Daoy (cell line): Measurements from ENCODE around the gene IMMP2L. TPM values are rescaled to one million over a fixed set of nuclear protein-coding genes. Genes with fewer than 3 reads are reported as not detected.

ENCODE experiments used
- DNase-seq: peaks from one replicate; pipeline ENCODE4 v3.0.0-alpha.2; 2015; ENCODE audit warnings: low read depth
- total RNA-seq: library from RNA; depleted of rRNA; stranded (reverse); fragments of >200 nt; shearing (Covaris generic); gene quantifications from 2 replicates; pipeline ENCODE4 v1.2.3, GENCODE V29; 2014

The IMMP2L gene
- total RNA-seq, 1 experiment from 2014 or later = 17.7 TPM

DNA sequence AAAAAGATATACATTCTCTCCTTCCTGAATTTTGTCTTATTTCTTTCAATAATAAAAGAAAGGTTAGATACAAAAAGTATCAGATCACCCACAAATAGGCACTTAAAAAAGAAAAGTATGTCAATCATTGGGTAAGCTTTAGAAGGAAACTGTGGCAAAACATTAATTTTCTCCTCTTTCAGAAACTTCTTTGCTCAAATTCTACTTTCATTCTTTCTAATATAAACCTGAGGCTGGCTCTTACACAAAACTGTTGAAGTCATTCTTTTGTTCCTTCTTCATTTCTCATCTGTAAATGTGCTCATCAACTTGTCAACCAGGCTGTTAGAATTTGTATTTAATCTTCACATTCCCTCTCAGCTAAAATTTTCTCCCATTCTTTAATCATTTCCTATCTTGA, 346.7 kb downstream of the IMMP2L start:
- DNase-seq = no peak

DNA sequence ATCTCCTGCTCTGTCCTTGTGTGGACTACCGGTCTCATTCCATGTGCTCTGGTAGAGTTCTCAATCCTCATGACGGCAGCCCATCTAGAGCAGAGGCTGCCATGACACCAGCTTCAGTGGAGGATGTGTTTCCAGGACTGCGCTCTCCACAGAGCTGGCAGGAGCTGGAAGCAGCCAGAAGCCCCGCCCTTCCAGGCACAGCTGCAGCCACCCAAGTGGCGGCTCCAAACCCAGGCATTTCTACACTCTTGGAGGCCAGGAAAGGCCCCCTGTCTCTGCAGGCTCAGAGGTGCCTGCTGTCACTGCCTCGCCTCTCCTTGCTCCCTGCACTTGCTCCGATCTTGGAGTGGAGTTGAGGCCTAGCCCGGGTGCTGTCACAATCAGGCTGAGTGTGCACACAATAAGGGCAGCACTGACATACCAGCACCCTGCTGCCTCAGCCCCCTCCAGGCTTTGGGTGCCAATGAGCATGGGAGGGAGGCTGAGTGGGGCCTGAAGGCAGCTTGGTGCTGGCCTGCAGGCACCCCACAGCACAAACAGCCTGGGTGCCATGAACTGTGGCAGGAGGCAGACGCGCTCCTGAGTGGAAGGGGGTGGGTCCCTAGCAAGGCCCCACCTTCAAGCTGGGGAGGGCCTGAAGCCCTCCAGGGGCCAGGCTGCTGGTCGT, 349.3 kb downstream of the IMMP2L start:
- no peak for DNase-seq

DNA sequence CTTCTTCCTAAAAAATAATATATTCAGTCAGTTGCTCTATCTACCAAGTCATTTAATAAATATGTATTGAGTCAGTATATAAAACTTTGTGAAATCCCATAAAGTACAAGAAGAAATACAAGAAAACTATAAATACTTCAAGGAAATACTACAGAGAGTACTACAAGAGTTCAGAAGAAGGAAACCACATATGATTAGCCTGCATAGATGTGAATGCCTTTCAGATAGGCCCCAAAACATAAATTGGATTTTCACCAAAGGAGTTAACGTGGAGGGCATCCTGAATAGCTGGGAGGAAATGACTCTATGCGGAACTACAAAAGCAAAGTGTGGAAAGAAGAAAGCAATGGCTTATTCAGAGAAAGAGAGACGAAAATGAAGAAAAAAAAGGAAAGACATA, 351.3 kb downstream of the IMMP2L start:
- DNase-seq = no peak

DNA sequence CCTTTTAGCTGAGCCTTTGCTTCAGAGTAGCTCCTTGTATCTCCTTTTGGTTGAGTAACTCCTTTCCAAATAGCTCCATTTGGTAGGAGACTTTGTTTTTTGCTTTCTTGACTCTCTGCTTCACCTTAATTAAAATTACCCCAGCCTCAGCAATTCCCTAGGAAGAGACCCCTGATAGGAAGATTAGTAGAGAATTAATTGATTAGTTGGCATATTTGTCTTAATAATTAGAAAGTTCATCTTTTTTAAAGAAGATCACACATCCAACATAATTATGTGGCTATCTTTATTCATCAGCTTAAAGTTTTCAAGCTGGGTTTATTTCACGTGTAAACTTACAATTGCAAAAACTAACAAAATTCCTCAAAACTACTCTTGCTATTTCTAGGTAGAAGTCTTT, 352.2 kb downstream of the IMMP2L start:
- no peak for DNase-seq

DNA sequence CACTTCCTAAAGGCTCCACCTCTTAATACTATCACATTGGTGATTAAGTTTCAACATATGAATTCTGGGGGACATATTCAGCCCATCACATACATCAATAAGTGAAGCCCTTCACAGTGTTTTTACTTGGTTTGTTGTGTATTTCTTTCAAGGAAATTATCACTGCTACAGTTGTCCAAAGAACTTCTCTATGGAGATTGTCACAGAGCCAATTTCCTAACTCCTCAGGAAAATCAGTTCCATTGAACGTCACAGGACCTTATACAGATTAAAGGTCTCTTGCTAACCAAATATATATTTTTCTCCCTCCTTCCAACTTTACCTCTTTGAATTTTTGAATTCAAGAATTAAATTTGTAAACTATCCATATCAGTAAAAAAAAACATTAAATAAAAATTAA, 357.0 kb downstream of the IMMP2L start:
- DNase-seq = no peak

DNA sequence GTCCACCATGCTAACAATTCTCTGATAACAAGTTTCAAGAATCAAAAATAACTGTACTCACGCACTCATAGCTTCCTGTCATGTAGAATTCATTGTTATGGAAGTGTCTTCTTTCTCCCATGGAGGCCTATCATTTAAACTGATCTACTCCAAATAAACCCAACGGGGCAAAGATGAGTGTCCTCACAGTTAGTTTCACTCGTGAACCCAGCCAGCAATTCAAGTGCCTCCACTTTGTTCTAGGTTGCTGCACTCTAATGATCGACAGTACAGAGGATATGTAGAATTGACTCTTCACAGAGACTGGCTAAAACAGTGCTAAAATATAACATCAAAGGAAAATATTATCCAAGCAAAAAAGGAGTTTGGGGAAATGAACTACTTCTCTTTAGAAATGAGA, 360.0 kb downstream of the IMMP2L start:
- no peak for DNase-seq

DNA sequence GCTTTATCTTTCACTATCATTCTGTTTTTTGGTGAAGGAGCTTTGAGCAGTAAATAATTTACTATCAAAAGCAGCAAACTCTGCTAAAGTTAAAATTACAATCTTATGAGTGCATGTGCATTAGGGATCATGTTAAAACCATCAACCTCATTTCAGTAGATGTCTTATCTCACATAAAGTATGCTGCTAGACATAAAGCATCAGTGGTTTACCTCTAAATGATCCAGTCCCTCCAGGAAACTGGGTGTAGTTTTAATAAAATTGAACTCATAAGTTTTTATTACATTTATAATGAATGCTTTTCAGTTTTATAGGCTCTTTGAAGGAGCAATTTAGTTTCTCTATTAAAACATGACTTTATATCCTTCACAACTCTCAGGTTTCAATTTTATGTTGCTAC, 362.6 kb downstream of the IMMP2L start:
- DNase-seq = no peak

DNA sequence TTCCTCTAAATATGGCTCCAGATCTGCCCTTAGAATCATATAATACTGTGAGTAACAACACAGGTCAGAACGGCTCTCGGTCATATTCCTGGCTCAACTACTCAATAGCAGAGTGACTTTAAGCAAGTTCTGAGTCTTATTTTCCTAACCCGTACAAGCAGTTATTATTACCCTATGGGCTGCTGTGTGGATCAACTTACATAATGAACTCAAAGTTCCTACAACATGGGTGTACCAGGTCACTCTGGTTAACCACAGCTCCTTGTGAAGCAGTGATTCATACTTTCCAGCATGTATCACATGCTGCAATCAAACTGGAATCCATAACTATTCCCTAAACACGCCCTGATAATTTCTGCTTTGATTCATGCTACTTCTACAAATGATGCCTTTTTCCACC, 364.0 kb downstream of the IMMP2L start:
- DNase-seq = peak; percentile 97

DNA sequence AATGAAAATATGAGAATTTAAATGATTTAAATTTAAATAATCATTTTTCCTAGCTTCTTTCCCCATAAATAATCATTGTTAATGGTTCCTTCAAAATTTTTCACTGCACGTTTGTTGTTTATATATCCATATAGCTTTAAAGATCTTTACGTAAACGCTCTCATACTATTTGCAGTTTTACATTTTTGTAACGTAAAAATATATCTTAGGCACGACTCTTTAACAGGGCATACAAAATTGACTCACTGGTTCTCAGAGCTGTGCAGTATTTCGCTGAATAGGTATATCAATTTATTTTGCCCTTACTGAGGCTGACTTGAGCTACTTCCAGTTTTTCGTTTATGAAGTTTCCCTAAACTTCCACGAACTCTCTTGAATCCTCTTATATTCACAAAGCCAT, 365.6 kb downstream of the IMMP2L start:
- DNase-seq = no peak

DNA sequence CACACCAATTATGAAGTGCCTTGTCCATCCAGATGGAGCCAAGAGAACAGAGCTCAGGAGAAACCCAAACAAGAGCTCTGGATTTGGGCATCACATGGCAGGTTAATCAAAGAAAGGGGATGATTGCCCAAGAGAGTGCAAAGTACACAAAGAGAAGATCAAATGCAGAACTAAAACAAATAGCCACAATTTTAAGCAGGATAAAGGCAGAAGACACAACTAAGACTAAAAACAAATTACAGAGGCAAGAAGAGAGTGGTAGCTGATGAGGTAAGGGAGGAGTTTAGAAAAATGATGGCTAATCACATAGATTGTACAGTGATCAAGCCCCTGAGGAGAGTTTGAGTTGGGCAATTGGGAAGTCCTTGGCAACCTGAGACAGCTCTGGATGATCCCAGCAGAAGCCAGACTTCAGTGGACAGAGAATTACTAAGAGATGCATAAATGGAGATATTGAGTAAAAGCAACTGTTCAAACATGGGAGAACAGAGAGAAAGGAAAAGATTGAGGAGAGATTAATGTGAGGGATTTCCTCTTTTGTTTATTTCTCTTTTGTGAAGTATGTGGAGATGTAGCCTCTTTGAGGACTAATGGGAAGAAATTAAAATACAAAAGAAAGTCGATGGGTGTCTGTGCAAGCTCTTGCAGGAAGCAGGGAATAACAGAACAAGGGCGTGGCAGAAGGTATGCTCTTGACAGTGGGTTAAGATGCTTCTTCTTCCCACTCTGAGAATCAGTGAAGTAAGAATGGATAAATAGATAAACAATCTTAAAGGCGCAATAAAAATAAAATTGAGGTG, 369.5 kb downstream of the IMMP2L start:
- DNase-seq = no peak

DNA sequence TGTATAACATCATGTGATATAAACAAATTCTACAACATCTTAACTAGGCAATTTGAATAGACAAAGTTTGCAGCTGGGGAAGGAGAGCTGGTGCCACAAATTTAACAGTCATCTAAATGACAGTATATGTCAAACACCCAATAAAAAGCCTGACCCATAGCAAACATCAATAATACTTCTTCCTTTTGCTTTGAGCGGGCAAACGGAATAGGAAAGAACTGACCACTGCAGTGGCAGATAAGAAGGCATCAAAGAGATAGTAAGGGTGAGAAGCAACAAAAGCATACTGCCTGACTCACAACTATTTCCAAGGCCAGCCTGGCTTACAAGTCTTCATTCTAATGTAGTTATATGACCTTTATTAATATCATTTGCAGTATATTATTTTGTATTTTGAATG, 371.5 kb downstream of the IMMP2L start:
- DNase-seq = no peak

DNA sequence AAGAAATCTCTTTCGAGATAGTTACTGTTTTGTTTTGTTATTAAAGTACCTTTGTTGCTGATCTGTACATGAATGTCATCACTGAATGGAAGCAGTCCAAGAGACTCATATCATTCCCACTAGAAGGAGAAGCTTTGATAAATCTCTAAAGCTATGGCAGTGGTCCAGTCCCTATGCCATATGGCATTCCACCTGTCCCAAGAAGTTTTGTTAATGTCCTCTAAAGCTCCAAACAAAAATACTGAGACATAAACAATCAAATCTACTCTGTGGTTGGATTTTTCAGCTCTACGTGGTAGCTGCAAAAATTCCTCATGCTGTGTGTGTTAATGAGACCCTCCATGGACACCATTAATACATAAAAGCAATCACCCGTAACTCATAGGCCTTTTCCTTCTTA, 377.3 kb downstream of the IMMP2L start:
- DNase-seq = no peak

DNA sequence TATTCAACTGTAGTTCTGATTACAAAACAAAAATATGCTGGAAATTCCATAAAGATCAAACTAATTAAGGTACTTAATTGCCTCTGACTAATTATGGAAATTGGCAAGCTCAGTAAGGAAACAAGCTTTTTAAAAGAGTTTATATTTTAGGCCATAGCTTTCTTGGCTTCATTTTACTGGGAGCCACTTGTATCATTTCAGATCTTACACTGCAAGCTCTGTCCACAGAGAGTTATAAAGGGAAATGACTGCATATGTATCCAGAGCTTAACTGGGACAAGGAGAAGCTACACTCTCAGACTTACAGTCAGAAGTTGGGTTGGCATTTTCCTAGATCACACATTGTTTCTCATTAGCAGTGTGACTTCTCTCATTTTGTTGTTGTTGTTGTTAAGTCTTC, 379.0 kb downstream of the IMMP2L start:
- DNase-seq = no peak

DNA sequence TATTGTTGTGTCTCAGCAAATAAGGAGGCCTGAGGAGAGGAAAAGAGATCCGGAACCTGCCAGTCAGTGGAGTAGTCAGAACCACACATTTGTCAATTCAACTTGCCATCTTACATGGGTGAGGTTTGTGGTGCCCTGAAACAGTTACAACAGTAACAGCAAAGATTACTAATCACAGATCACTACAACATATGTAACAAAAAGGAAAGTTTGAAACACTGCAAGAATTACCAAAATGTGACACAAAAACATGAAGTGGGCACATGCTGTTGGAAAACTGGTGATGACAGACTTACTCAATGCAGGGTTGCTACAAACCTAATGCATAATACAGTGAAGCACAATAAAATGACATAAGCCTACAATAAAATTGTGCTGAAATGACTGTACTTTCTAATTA, 382.0 kb downstream of the IMMP2L start:
- no peak for DNase-seq

DNA sequence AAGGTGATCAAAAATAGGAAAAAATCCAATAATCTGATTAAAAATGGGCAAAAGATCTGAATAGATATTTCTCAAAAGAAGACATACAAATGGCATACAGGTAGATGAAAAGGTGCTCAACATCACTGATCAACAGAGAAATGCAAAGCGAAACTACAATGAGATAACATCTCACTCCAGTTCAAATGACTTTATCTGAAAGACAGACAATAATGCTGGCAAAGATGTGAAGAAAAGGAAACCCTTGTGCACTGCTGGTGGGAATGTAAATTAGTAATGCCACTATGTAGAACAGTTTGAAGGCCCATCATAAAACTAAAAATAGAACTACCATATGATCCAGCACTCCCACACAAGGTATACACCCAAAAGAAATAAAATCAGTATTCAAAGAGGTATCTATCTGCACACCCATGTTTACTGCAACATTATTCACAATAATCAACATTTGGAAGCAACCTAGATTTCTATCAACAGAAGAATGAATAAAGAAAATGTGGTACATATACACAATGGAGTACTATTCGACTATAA, 386.3 kb downstream of the IMMP2L start:
- no peak for DNase-seq

DNA sequence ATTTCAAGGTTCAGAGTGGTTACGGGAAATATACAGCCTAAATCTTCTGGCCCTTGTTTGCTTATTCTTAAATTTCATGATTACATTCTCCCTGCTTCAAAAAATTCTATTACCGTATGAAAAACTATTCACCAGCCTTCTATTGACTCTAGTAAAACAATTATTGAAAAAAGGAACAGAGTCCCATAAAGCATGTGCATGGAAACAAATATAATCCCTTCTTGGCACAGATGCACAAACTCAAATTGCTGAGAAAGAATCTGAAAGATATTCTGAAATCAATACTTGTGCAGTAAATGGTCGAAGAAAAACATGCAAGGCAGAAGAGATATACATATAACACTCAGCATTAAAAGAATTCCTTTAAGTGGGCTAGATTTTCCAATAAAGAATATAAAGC, 387.8 kb downstream of the IMMP2L start:
- no peak for DNase-seq

DNA sequence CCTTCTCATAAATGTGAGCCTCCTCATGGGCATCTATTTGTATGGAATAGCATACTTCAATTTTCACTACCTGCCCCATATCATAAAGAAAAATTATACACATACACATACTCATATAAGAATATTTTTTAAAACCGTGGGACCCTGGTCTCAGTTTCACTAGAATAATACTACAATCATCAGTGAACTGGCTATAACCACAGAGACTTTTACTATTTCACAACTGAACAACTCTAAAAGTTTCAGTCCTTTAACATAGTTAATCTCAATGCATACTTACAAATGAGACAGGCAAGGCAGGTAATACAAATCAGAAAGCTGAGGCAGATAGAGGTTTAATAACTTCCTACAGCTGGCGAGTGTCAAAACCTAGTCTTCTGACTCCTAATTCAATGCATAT, 388.3 kb downstream of the IMMP2L start:
- no peak for DNase-seq

DNA sequence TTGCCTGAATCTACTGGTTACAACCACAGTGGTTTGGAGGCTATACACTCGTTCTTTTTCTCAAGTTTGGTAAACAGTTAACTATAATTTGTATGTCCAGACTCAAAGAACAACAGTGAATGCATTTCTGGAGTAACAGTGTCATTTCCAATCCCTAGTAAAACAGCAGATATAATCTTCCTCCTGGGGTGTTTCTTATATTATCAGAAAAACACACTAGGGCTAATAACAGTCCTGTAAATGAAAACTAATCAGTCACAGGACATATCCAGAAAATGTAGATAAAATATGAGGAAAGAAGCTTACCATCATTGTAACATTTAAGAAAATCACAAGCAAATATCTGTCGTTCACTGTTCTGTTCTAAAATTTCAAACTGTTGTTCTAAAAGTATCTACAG, 388.8 kb downstream of the IMMP2L start:
- no peak for DNase-seq

DNA sequence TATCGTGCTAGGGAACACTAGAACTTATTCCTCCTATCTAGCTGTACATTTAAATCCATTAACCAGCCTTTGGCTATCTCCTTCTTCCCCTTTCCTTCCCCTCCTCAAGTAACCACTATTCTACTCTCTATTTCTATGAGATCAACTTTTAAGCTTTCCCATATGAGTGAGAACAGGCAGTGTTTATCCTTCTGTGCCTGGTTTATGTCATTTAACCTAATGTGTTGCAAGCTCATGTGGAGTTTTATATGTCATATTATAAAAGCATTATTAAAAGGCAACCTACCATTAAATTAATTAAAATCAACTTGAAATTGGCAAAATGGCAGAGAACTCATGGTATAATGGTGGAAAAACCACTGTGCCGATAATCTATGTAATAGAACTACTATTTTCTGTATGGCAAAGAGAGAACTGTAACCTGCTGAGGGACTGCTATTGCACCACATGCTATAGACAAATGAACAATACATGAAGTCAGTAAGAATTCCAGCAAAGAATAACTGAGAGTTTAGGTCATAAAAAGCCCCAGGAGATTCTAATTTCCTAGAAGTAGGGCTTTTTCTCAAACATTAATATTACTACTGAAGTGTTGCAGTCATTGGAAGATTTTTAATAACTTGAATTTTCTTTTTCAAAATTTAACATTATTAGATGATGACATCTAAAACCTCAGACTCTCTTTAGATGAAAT, 389.6 kb downstream of the IMMP2L start:
- no peak for DNase-seq

DNA sequence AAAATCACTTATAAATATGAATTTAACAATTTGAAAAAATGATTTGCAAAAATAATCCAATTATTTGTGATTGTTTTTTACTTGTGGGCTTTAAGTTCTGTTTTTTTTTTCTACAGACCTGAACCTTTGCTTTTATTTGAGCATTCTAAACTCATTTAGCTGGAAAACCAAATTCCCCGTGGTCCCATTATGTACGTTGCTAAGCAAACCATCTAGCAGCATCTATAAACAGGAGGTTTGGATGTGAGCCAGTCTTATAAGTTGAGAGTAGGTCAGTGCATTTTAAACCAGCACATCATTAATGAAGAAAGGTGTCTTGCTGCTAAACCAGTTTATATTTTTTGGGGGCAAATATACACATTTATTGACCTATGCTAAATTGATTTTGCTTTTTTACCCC, 394.1 kb downstream of the IMMP2L start:
- peak; percentile 49 for DNase-seq

DNA sequence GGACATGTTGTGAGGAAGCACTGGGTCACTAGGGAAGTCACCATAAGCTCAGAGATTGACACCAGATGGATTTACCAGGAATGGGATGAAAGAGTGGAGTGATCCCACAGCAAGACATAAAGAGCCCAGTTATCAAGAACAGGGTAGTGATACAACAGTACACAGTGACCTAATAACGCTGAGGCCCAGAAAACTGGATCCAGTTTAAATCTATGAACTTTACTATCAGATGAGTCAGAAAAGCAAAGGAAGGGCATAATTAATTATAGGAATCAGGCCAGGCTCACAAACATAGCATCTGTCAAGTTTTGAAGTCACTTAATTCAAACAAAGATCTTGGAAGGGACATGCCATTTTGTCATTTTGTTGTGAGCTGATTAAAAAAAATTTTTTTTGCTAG, 397.9 kb downstream of the IMMP2L start:
- DNase-seq = peak; percentile 12

DNA sequence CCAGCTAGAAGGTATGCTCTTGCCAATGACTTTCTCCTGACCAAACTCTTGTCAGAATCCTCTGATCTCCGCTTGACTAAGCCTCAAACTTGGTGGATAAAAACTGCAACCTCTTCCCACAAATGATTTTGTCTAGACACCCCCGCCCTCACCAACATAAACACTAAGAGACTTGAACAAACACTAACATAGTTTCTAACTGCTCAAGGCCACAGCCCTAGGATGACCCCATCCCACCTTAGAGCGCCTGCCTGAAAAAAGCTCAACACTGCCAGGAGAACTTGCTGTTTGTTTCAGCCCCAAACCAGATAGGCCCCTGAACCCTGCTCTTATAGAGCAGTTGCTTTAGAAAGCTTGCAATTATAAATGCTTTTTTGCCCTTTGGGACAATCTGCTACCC, 399.6 kb downstream of the IMMP2L start:
- DNase-seq = no peak

DNA sequence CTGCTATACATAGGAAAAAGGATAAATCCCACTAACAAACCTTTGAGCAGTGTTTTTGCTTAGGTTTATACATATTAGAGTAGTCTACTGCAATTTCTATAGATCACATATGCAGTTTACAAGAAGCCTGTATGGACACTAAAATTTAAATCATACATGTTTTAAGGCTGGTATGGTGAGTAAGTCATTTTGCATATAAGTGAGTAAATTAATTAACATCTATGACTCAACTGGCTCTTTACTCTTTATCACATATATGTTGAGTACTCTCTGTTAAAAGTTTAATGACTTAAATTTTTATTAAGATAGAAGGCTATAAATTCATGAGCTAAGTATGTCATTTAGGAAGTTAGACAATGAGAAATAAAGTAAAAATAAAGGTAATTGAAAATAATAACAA, 402.0 kb downstream of the IMMP2L start:
- no peak for DNase-seq
